ENCODE data around the gene TEX35. TPM values are rescaled to one million over a fixed set of nuclear protein-coding genes. Genes with fewer than 3 reads are reported as not detected.

TEX35 gene
- polyA plus RNA-seq, 3 donors, result not detected

- TF ChIP-seq CTCF (IDR thresholded peaks at IDR 0.05), result no peak
- Histone ChIP-seq H3K27ac (ENCODE audit: low read depth in 1 of 2, low read length in 2 of 2) (no peak overlapping the region), H3K36me3 (replicated peaks in 1 of 2; ENCODE audit: control insufficient read depth in 1 of 2, insufficient read depth in 2 of 2, low read length in 2 of 2) (no peaks in the 10 kb centered on the region), H4K20me1 (ENCODE audit: insufficient read depth, low read length) (no peaks in the 10 kb centered on the region), H3K79me2 (ENCODE audit: insufficient read depth, low read length) (no peaks in the 10 kb centered on the region), H3K4me2 (replicated peaks; ENCODE audit: extremely low read depth, low read length, poor library complexity, severe bottlenecking) (no peak overlapping the region), H3K9me3 (replicated peaks in 1 of 2; ENCODE audit: control insufficient read depth in 1 of 2, insufficient read depth in 1 of 2, low read length in 2 of 2) (no peaks in the 10 kb centered on the region), H3K4me3 (replicated peaks in 1 of 3; ENCODE audit: low read depth in 2 of 3, low read length in 3 of 3) (no peak overlapping the region), H2AFZ (ENCODE audit: insufficient read depth, low read depth, low read length, poor library complexity, severe bottlenecking) (no peak overlapping the region), H3K4me1 (ENCODE audit: control insufficient read depth in 1 of 2, insufficient read depth in 2 of 2, low read length in 2 of 2) (no peaks in the 10 kb centered on the region), H3K9ac (ENCODE audit: insufficient read depth, low read length, poor library complexity, severe bottlenecking) (no peak overlapping the region), H3K27me3 (ENCODE audit: control insufficient read depth in 2 of 2, insufficient read depth in 2 of 2, low read length in 2 of 2) (no peaks in the 10 kb centered on the region)
- Mint-ChIP-seq H3K27me3 (ENCODE audit: low read depth in 3 of 3) (no peaks in the 10 kb centered on the region), H3K4me1 (no peaks in the 10 kb centered on the region), H3K36me3 (peaks cover 3 to 12% of the 10 kb centered on the region in 2 donors), H3K4me3 (no peak overlapping the region), H3K27ac (no peak overlapping the region), H3K9me3 (peaks cover 0 to 1% (median 0%) of the 10 kb centered on the region in 7 donors)
- DNase-seq, result no peak
- intact Hi-C loops (cut with micrococcal nuclease), result no loop called here
Observed at GRCh38 chr1:178464566-178464965, 48.3 kb upstream of the TEX35 start.

- intact Hi-C loops (cut with micrococcal nuclease), result no loop called here
- Mint-ChIP-seq H3K9me3 (peaks cover 0 to 1% (median 0%) of the 10 kb centered on the region in 7 donors), H3K4me1 (no peaks in the 10 kb centered on the region), H3K36me3 (peaks cover 3 to 12% of the 10 kb centered on the region in 2 donors), H3K4me3 (no peak overlapping the region), H3K27me3 (ENCODE audit: low read depth in 3 of 3) (no peaks in the 10 kb centered on the region), H3K27ac (no peak overlapping the region)
- DNase-seq, result no peak
- TF ChIP-seq CTCF (IDR thresholded peaks at IDR 0.05), result no peak
- no peaks in the 10 kb centered on the region for H3K27me3 ChIP-seq (ENCODE audit: control insufficient read depth in 2 of 2, insufficient read depth in 2 of 2, low read length in 2 of 2)
- no peaks in the 10 kb centered on the region for H4K20me1 ChIP-seq (ENCODE audit: insufficient read depth, low read length)
- H3K4me3 ChIP-seq (replicated peaks in 1 of 3; ENCODE audit: low read depth in 2 of 3, low read length in 3 of 3), result no peak overlapping the region
- H2AFZ ChIP-seq (ENCODE audit: insufficient read depth, low read depth, low read length, poor library complexity, severe bottlenecking), result no peak overlapping the region
- no peak overlapping the region for H3K27ac ChIP-seq (ENCODE audit: low read depth in 1 of 2, low read length in 2 of 2)
- H3K4me1 ChIP-seq (ENCODE audit: control insufficient read depth in 1 of 2, insufficient read depth in 2 of 2, low read length in 2 of 2), result no peaks in the 10 kb centered on the region
- H3K36me3 ChIP-seq (replicated peaks in 1 of 2; ENCODE audit: control insufficient read depth in 1 of 2, insufficient read depth in 2 of 2, low read length in 2 of 2), result no peaks in the 10 kb centered on the region
- no peak overlapping the region for H3K9ac ChIP-seq (ENCODE audit: insufficient read depth, low read length, poor library complexity, severe bottlenecking)
- no peaks in the 10 kb centered on the region for H3K9me3 ChIP-seq (replicated peaks in 1 of 2; ENCODE audit: control insufficient read depth in 1 of 2, insufficient read depth in 1 of 2, low read length in 2 of 2)
- no peak overlapping the region for H3K4me2 ChIP-seq (replicated peaks; ENCODE audit: extremely low read depth, low read length, poor library complexity, severe bottlenecking)
- no peaks in the 10 kb centered on the region for H3K79me2 ChIP-seq (ENCODE audit: insufficient read depth, low read length)
Observed at GRCh38 chr1:178465011-178465410, 47.9 kb upstream of the TEX35 start.

Data from CD14-positive monocyte (primary cell).